ENCODE data around the gene FLVCR1.

GRCh38 chr1:212856755-212857154 is 1.3 kb upstream of the FLVCR1 start:
- no peak for TF ChIP-seq CTCF (IDR thresholded peaks at IDR 0.05)
- no peak for TF ChIP-seq POLR2A (IDR thresholded peaks at IDR 0.05)

Measured in lower leg skin (tissue), 3 donors.